Measurements from ENCODE around the gene TRPM7. TPM values are rescaled to one million over a fixed set of nuclear protein-coding genes. Genes with fewer than 3 reads are reported as not detected.

TRPM7 gene
- total and polyA plus RNA-seq, 4 donors: 6.3 to 81.1 (median 24.0) TPM

- no peak overlapping the region for H3K4me3 ChIP-seq (ENCODE audit: low read depth in 1 of 3, low read length in 3 of 3)
- no peak overlapping the region for H3K27ac ChIP-seq (ENCODE audit: low read depth in 1 of 2, low read length in 2 of 2)
- 74% methylated on average over 4 of the region's 4 CpGs for WGBS
- TF ChIP-seq ATF3 (IDR thresholded peaks at IDR 0.05) (no peak), RAD21 (IDR thresholded peaks at IDR 0.05) (no peak), MAX (IDR thresholded peaks at IDR 0.05) (no peak), FOXA1 (IDR thresholded peaks at IDR 0.05) (no peak), RXRA (IDR thresholded peaks at IDR 0.05) (no peak), JUND (IDR thresholded peaks at IDR 0.05) (no peak), YY1 (IDR thresholded peaks at IDR 0.05) (no peak)
- H3K9me3 ChIP-seq (ENCODE audit: control insufficient read depth in 4 of 4, low read length in 3 of 4): no peaks in the 10 kb centered on the region
- peaks cover 13 to 41% (median 28%) of the 10 kb centered on the region in 4 donors for H3K36me3 ChIP-seq (ENCODE audit: control insufficient read depth in 4 of 4, insufficient read depth in 3 of 4, low read depth in 1 of 4, low read length in 3 of 4)
- DNase-seq (ENCODE audit: low spot score): no peak
- H3K27me3 ChIP-seq (ENCODE audit: control insufficient read depth in 4 of 4, insufficient read depth in 4 of 4, low read length in 3 of 4): no peaks in the 10 kb centered on the region
- no peak overlapping the region for H3K9ac ChIP-seq (ENCODE audit: low read depth in 1 of 2, low read length in 2 of 2)
- H3K4me1 ChIP-seq (ENCODE audit: control insufficient read depth in 4 of 4, insufficient read depth in 4 of 4, low read length in 3 of 4): no peaks in the 10 kb centered on the region
Observed at GRCh38 chr15:50735156-50735555, 48.6 kb upstream of the TRPM7 start.

- no peak overlapping the region for H3K4me3 ChIP-seq (ENCODE audit: low read depth in 1 of 3, low read length in 3 of 3)
- H3K36me3 ChIP-seq (ENCODE audit: control insufficient read depth in 4 of 4, insufficient read depth in 3 of 4, low read depth in 1 of 4, low read length in 3 of 4): peaks cover 4 to 13% (median 10%) of the 10 kb centered on the region in 4 donors
- H3K9ac ChIP-seq (ENCODE audit: low read depth in 1 of 2, low read length in 2 of 2): no peak overlapping the region
- H3K27ac ChIP-seq (ENCODE audit: low read depth in 1 of 2, low read length in 2 of 2): peak overlapping the region; percentile 18 to 50
- no peak for DNase-seq (ENCODE audit: low spot score)
- TF ChIP-seq MAX (IDR thresholded peaks at IDR 0.05): no peak
- TF ChIP-seq RAD21 (IDR thresholded peaks at IDR 0.05): peak; percentile 4 to 24
- TF ChIP-seq HNF4G (IDR thresholded peaks at IDR 0.05): peak; percentile 48
- TF ChIP-seq NR2F2 (IDR thresholded peaks at IDR 0.05): no peak
- peak; percentile 36 for TF ChIP-seq SP1 (IDR thresholded peaks at IDR 0.05)
- TF ChIP-seq CTCF (IDR thresholded peaks at IDR 0.05; ENCODE audit: low read depth, low read length, missing input control): no peak
- TF ChIP-seq RXRA (IDR thresholded peaks at IDR 0.05): peak in 1 of 2 donors; percentile 5
- TF ChIP-seq TAF1 (conservative IDR thresholded peaks at IDR 0.05): no peak
- TF ChIP-seq REST (IDR thresholded peaks at IDR 0.05): no peak
- peak; percentile 63 to 83 for TF ChIP-seq HNF4A (conservative IDR thresholded peaks at IDR 0.05)
- no peak for TF ChIP-seq YY1 (IDR thresholded peaks at IDR 0.05)
- TF ChIP-seq JUND (IDR thresholded peaks at IDR 0.05): peak; percentile 41 to 64
- TF ChIP-seq ZBTB33 (IDR thresholded peaks at IDR 0.05): no peak
- peak; percentile 52 for TF ChIP-seq ATF3 (IDR thresholded peaks at IDR 0.05)
- no peak for TF ChIP-seq GABPA (IDR thresholded peaks at IDR 0.05 in 1 of 2, conservative IDR thresholded peaks at IDR 0.05 in 1 of 2)
- no peak for TF ChIP-seq FOXA1 (IDR thresholded peaks at IDR 0.05)
- no peak for TF ChIP-seq EGR1 (IDR thresholded peaks at IDR 0.05; ENCODE audit: low read depth in 2 of 2)
- no peak for TF ChIP-seq FOXA2 (IDR thresholded peaks at IDR 0.05)
- H3K9me3 ChIP-seq (ENCODE audit: control insufficient read depth in 4 of 4, low read length in 3 of 4): no peaks in the 10 kb centered on the region
- H3K27me3 ChIP-seq (ENCODE audit: control insufficient read depth in 4 of 4, insufficient read depth in 4 of 4, low read length in 3 of 4): no peaks in the 10 kb centered on the region
- WGBS: 94% methylated on average over 1 of the region's 1 CpG
- peaks cover 0 to 16% (median 8%) of the 10 kb centered on the region in 4 donors for H3K4me1 ChIP-seq (ENCODE audit: control insufficient read depth in 4 of 4, insufficient read depth in 4 of 4, low read length in 3 of 4)
Observed at GRCh38 chr15:50726315-50726714, 39.7 kb upstream of the TRPM7 start.

All from liver (tissue), 9 donors.